WTC11 (cell line): ENCODE results near the gene HPX. TPM values are rescaled to one million over a fixed set of nuclear protein-coding genes. Genes with fewer than 3 reads are reported as not detected.
A peak's percentile ranks its signal among the peaks of the same experiment; 100 is the strongest.

Experiments used
- ATAC-seq: fragments of 200-7000 bp; cut with Tn5 transposase; 2 replicates; pipeline ENCODE4 v1.10.0; 2021; ENCODE audit warnings: mild to moderate bottlenecking, moderate library complexity
- CTCF ChIA-PET: fragments of 300-600 bp; sonication (Branson Sonifier 250); formaldehyde crosslinking; loops from one replicate; lab custom pipeline; 2021; ENCODE audit warnings: antibody characterized with exemption; lab: Charles Lee
- POLR2A ChIA-PET: fragments of 350-600 bp; sonication (Branson Sonifier 250); formaldehyde crosslinking; loops from one replicate; lab custom pipeline; 2021; ENCODE audit warnings: antibody characterized with exemption; lab: Charles Lee
- DNase-seq: peaks from one replicate; pipeline ENCODE4 v3.0.0; 2021; ENCODE audit warnings: low spot score
- H3K27ac Mint-ChIP-seq: 2 replicates; pipeline ENCODE4 v1.8.0; 2021; ENCODE audit warnings: mixed read lengths
- H3K27me3 Mint-ChIP-seq: 2 replicates; pipeline ENCODE4 v1.8.0; 2021; ENCODE audit warnings: low read depth, mild to moderate bottlenecking, moderate library complexity, mixed read lengths
- H3K36me3 Mint-ChIP-seq: 2 replicates; pipeline ENCODE4 v1.8.0; 2021; ENCODE audit warnings: mixed read lengths
- H3K4me1 Mint-ChIP-seq: 2 replicates; pipeline ENCODE4 v1.8.0; 2022; ENCODE audit warnings: mixed read lengths
- H3K4me3 Mint-ChIP-seq: 2 replicates; pipeline ENCODE4 v1.8.0; 2021; ENCODE audit warnings: mild to moderate bottlenecking, moderate library complexity, mixed read lengths
- H3K9me3 Mint-ChIP-seq: 2 replicates; pipeline ENCODE4 v1.8.0; 2021; ENCODE audit warnings: mixed read lengths
- AFF4 ChIP-seq: sonication (generic); formaldehyde crosslinking; IDR thresholded peaks from 2 replicates; pipeline ENCODE4 v1.8.1; 2023; ENCODE audit warnings: mild to moderate bottlenecking, missing genetic modification reagents, borderline replicate concordance
- CREB1 ChIP-seq: sonication (generic); formaldehyde crosslinking; IDR thresholded peaks from 2 replicates; pipeline ENCODE4 v1.8.0; 2023; ENCODE audit warnings: mild to moderate bottlenecking, missing genetic modification reagents
- CTCF ChIP-seq: fragments of 200-600 bp; IDR thresholded peaks from 2 replicates; pipeline ENCODE4 v1.8.0; 2022; ENCODE audit warnings: antibody characterized with exemption
- E2F4 ChIP-seq: sonication (generic); formaldehyde crosslinking; IDR thresholded peaks from 2 replicates; pipeline ENCODE4 v1.8.1; 2022; ENCODE audit warnings: low read depth, mild to moderate bottlenecking, moderate library complexity, missing genetic modification reagents, borderline replicate concordance
- ELF4 ChIP-seq: sonication (generic); formaldehyde crosslinking; IDR thresholded peaks from 2 replicates; pipeline ENCODE4 v1.8.1; 2022; ENCODE audit warnings: low read depth, mild to moderate bottlenecking, moderate library complexity, missing genetic modification reagents
- IRF2 ChIP-seq: sonication (generic); formaldehyde crosslinking; IDR thresholded peaks from 2 replicates; pipeline ENCODE4 v1.8.0; 2022; ENCODE audit warnings: low read depth, missing genetic modification reagents, borderline replicate concordance
- JAZF1 ChIP-seq: fragments of 250-450 bp; sonication (Bioruptor Pico); IDR thresholded peaks from 2 replicates; pipeline ENCODE4 v1.9.0; 2021; ENCODE audit warnings: moderate library complexity, mild to moderate bottlenecking, inconsistent platforms
- KAT7 ChIP-seq: sonication (generic); formaldehyde crosslinking; IDR thresholded peaks from 2 replicates; pipeline ENCODE4 v1.8.1; 2023; ENCODE audit warnings: missing genetic modification reagents, mild to moderate bottlenecking, borderline replicate concordance
- NFYB ChIP-seq: sonication (generic); formaldehyde crosslinking; conservative IDR thresholded peaks from 2 replicates; pipeline ENCODE4 v1.8.0; 2022; ENCODE audit warnings: low read depth, missing genetic modification reagents
- PREB ChIP-seq: sonication (generic); formaldehyde crosslinking; IDR thresholded peaks from 2 replicates; pipeline ENCODE4 v1.8.1; 2022; ENCODE audit warnings: mild to moderate bottlenecking, missing genetic modification reagents, moderate library complexity, borderline replicate concordance
- SP1 ChIP-seq: sonication (generic); formaldehyde crosslinking; conservative IDR thresholded peaks from 2 replicates; pipeline ENCODE4 v1.8.1; 2022; ENCODE audit warnings: missing genetic modification reagents
- STAT6 ChIP-seq: sonication (generic); formaldehyde crosslinking; conservative IDR thresholded peaks from 2 replicates; pipeline ENCODE4 v1.8.1; 2023; ENCODE audit warnings: mild to moderate bottlenecking, low read depth, missing genetic modification reagents, moderate library complexity
- TEAD4 ChIP-seq: sonication (generic); formaldehyde crosslinking; IDR thresholded peaks from 2 replicates; pipeline ENCODE4 v1.8.0; 2022; ENCODE audit warnings: mild to moderate bottlenecking, missing genetic modification reagents
- USF1 ChIP-seq: sonication (generic); formaldehyde crosslinking; IDR thresholded peaks from 2 replicates; pipeline ENCODE4 v1.8.0; 2022; ENCODE audit warnings: mild to moderate bottlenecking, missing genetic modification reagents
- ZBTB43 ChIP-seq: sonication (generic); formaldehyde crosslinking; IDR thresholded peaks from 2 replicates; pipeline ENCODE4 v1.8.1; 2023; ENCODE audit warnings: mild to moderate bottlenecking, missing genetic modification reagents
- ZNF317 ChIP-seq: sonication (generic); formaldehyde crosslinking; IDR thresholded peaks from 2 replicates; pipeline ENCODE4 v1.8.1; 2023; ENCODE audit warnings: low read depth, mild to moderate bottlenecking, moderate library complexity, missing genetic modification reagents, borderline replicate concordance
- total RNA-seq: library from RNA; stranded (reverse); gene quantifications from 3 replicates; pipeline ENCODE4 v1.2.3, GENCODE V29; 2021

HPX gene
- total RNA-seq, 1 experiment from 2014 or later, result 1.7 TPM

GRCh38 chr11:6480299-6480914 lies 39.6 kb upstream of the HPX start:
- H3K4me3 Mint-ChIP-seq, result peak overlapping the region; percentile 98
- no peak for TF ChIP-seq IRF2 (CRISPR knock-in tag)
- no peak for TF ChIP-seq CREB1 (CRISPR knock-in tag)
- no peak for TF ChIP-seq PREB
- TF ChIP-seq TEAD4 (CRISPR knock-in tag), result no peak
- no peak for TF ChIP-seq ZNF317 (CRISPR knock-in tag)
- TF ChIP-seq AFF4 (CRISPR knock-in tag), result no peak
- TF ChIP-seq E2F4 (CRISPR knock-in tag), result no peak
- peak; percentile 51; the same call in 1 of the 2 replicates for TF ChIP-seq KAT7 (CRISPR knock-in tag)
- H3K27me3 Mint-ChIP-seq, result no peaks in the 10 kb centered on the region; the same call in 1 of the 2 replicates
- peaks cover 42% of the 10 kb centered on the region for H3K36me3 Mint-ChIP-seq
- ATAC-seq, result no peak; the same call in 1 of the 2 replicates
- ChIA-PET POLR2A (no interaction called here), CTCF (no interaction called here)
- H3K9me3 Mint-ChIP-seq, result no peaks in the 10 kb centered on the region
- peak overlapping the region; percentile 99 for H3K27ac Mint-ChIP-seq
- H3K4me1 Mint-ChIP-seq, result peaks cover 25% of the 10 kb centered on the region
- DNase-seq, result no peak

GRCh38 chr11:6476571-6476970 lies 35.8 kb upstream of the HPX start:
- peaks cover 26% of the 10 kb centered on the region for H3K36me3 Mint-ChIP-seq
- H3K9me3 Mint-ChIP-seq, result no peaks in the 10 kb centered on the region
- H3K27ac Mint-ChIP-seq, result no peak overlapping the region
- peak; percentile 1; the same call in 1 of the 2 replicates for ATAC-seq
- no peak for TF ChIP-seq CTCF
- TF ChIP-seq NFYB (CRISPR knock-in tag), result 0 out of 2 replicates have a peak, but pooled peaks have one; percentile 27
- TF ChIP-seq, all 79 proteins: peak for 1
- peaks cover 7% of the 10 kb centered on the region for H3K27me3 Mint-ChIP-seq
- CTCF ChIA-PET, result interaction anchor here (0.9 to 5.4 kb wide), 9 partner anchors 14 to 114 kb away, joined by 3 to 68 read pairs (median 7); partner anchors contain the start of gene SMPD1
- POLR2A ChIA-PET, result no interaction called here
- no peak for DNase-seq
- H3K4me3 Mint-ChIP-seq, result no peak overlapping the region
- peaks cover 38% of the 10 kb centered on the region for H3K4me1 Mint-ChIP-seq

GRCh38 chr11:6475936-6476335 lies 35.1 kb upstream of the HPX start:
- Mint-ChIP-seq H3K36me3 (peaks cover 26% of the 10 kb centered on the region), H3K4me1 (peaks cover 38% of the 10 kb centered on the region), H3K27ac (peak overlapping the region; percentile 71; the same call in 1 of the 2 replicates), H3K9me3 (no peaks in the 10 kb centered on the region), H3K4me3 (peak overlapping the region; percentile 37; the same call in 1 of the 2 replicates), H3K27me3 (peaks cover 12% of the 10 kb centered on the region)
- peak; percentile 49 for DNase-seq
- ChIA-PET CTCF (interaction anchor here (0.5 to 5.4 kb wide), 15 partner anchors 14 to 207 kb away, joined by 3 to 68 read pairs (median 5); partner anchors contain the start of genes MRPL17 and SMPD1), POLR2A (no interaction called here)
- ATAC-seq, result peak; percentile 14
- TF ChIP-seq ZBTB43, result no peak
- no peak for TF ChIP-seq JAZF1
- TF ChIP-seq STAT6 (CRISPR knock-in tag), result no peak
- no peak for TF ChIP-seq NFYB (CRISPR knock-in tag)
- no peak for TF ChIP-seq SP1 (CRISPR knock-in tag)
- no peak for TF ChIP-seq USF1 (CRISPR knock-in tag)
- no peak for TF ChIP-seq KAT7 (CRISPR knock-in tag)
- TF ChIP-seq ELF4 (CRISPR knock-in tag), result no peak
